Karpas-422 (cell line): ENCODE results near the gene CARD14. TPM values are rescaled to one million over a fixed set of nuclear protein-coding genes. Genes with fewer than 3 reads are reported as not detected.

Experiments used
- DNase-seq: peaks from one replicate; pipeline ENCODE4 v3.0.0-alpha.2; 2015
- H2AFZ ChIP-seq: fragments of 200-600 bp; sonication (generic); 2 replicates; pipeline ENCODE4 v1.6.1; 2014; ENCODE audit warnings: antibody characterized with exemption, low read length, mixed read lengths
- H3K27ac ChIP-seq: fragments of 200-600 bp; sonication (generic); 2 replicates; pipeline ENCODE4 v1.5.1; 2014; ENCODE audit warnings: mild to moderate bottlenecking, low read length, moderate library complexity
- H3K27me3 ChIP-seq: fragments of 200-600 bp; sonication (generic); 2 replicates; pipeline ENCODE4 v1.6.1; 2014; ENCODE audit warnings: low read length, mixed read lengths
- H3K36me3 ChIP-seq: fragments of 200-600 bp; sonication (generic); 2 replicates; pipeline ENCODE4 v1.6.1; 2014; ENCODE audit warnings: low read length, mixed read lengths; ENCODE audit not compliant: insufficient read depth
- H3K4me1 ChIP-seq: fragments of 200-600 bp; sonication (generic); 2 replicates; pipeline ENCODE4 v1.6.1; 2014; ENCODE audit warnings: mild to moderate bottlenecking, low read length, mixed read lengths
- H3K4me2 ChIP-seq: fragments of 200-600 bp; sonication (generic); 2 replicates; pipeline ENCODE4 v1.6.1; 2014; ENCODE audit warnings: low read length, low read depth, mild to moderate bottlenecking; ENCODE audit not compliant: poor library complexity, severe bottlenecking
- H3K4me3 ChIP-seq: fragments of 200-600 bp; sonication (generic); 2 replicates; pipeline ENCODE4 v1.5.1; 2014; ENCODE audit warnings: mild to moderate bottlenecking, antibody characterized with exemption, low read length, mixed read lengths
- H3K79me2 ChIP-seq: fragments of 200-600 bp; sonication (generic); 2 replicates; pipeline ENCODE4 v1.6.1; 2014; ENCODE audit warnings: mild to moderate bottlenecking, low read length, mixed read lengths
- H3K9ac ChIP-seq: fragments of 200-600 bp; sonication (generic); 2 replicates; pipeline ENCODE4 v1.6.0; 2014; ENCODE audit warnings: low read length
- H3K9me2 ChIP-seq: fragments of 200-600 bp; sonication (generic), shearing (Covaris generic); replicated peaks from 2 replicates; pipeline ENCODE4 v1.6.0; 2014; ENCODE audit warnings: mild to moderate bottlenecking, low read length, moderate library complexity; ENCODE audit not compliant: insufficient read depth
- H3K9me3 ChIP-seq: fragments of 300-700, 200-600 bp; sonication (generic); 2 replicates; pipeline ENCODE4 v1.6.1; 2014; ENCODE audit warnings: low read length, mixed read lengths
- H4K20me1 ChIP-seq: fragments of 200-600 bp; sonication (generic); 2 replicates; pipeline ENCODE4 v1.6.1; 2014; ENCODE audit warnings: mild to moderate bottlenecking, antibody characterized with exemption, low read length, low read depth; ENCODE audit not compliant: insufficient read depth
- total RNA-seq: library from RNA; depleted of rRNA; stranded (reverse); fragments of >200 nt; shearing (Covaris generic); gene quantifications from 2 replicates; pipeline ENCODE4 v1.2.3, GENCODE V29; 2014; ENCODE audit warnings: low replicate concordance

The CARD14 gene
- total RNA-seq, 1 experiment from 2014 or later = not detected

DNA sequence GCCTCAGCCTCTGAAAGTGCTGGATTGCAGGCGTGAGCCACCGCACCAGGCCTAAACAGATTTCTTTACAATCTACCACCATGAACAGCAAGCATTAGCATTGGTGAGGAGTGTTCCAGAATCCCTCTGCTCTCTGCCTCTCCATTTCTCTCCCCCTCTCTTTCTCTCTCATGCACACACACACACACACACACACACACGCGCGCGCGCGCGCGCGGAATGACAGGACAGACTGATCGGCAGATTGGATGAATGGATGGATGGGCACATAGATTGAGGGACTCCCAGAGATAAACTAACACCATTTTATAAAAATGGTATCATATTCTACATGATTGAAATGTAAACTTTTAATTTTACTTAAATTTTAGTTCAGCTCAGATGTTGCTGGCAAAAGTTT lies 3.3 kb downstream of the CARD14 start:
- H4K20me1 ChIP-seq = no peaks in the 10 kb centered on the region
- H3K9me3 ChIP-seq = no peaks in the 10 kb centered on the region
- no peak overlapping the region for H2AFZ ChIP-seq
- H3K27me3 ChIP-seq = no peaks in the 10 kb centered on the region
- no peaks in the 10 kb centered on the region for H3K36me3 ChIP-seq
- no peaks in the 10 kb centered on the region for H3K9me2 ChIP-seq
- no peak overlapping the region for H3K9ac ChIP-seq
- no peak for DNase-seq
- no peak overlapping the region for H3K4me3 ChIP-seq
- no peak overlapping the region for H3K4me2 ChIP-seq
- no peaks in the 10 kb centered on the region for H3K4me1 ChIP-seq
- H3K79me2 ChIP-seq = no peaks in the 10 kb centered on the region
- no peak overlapping the region for H3K27ac ChIP-seq

DNA sequence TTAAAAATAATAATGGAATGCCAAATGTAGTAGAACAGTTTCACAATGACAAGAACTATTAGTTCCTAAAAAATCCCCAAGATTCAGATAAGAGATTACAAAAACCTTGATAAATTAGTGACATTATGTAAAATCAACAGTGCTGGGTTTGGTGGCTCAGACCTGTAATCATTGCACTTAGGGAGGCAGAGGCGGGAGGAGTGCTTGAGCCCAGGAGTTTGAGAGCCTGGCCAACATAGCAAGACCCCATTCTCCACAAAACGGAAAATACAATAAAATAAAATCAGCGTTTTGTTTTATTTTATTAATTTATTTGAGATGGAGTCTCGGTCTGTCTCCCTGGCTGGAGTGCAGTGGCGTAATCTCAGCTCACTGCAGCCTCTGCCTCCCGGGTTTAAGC lies 4.1 kb downstream of the CARD14 start:
- Histone ChIP-seq H3K9me2 (no peaks in the 10 kb centered on the region), H3K9me3 (no peaks in the 10 kb centered on the region), H4K20me1 (no peaks in the 10 kb centered on the region)

DNA sequence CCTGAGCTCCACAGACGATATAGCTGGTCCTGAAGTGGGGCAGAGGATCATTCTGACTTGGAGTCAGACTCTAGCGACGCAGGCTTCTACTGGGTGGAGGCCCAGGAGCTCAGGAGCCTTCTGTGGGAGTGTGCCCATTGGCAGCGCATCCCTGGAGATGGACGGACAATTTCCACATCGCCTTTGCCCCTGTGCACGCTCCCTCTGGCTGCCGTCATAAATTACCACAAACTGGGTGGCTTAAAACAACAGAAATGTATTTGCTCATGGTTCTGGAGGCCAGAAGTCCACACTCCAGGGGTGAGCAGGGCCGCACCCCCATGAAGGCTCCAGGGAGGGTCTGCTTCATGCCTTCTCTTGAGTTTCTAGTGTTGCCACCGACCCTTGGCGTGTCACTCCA lies 6.9 kb downstream of the CARD14 start:
- Histone ChIP-seq H3K4me1 (no peaks in the 10 kb centered on the region), H3K27me3 (no peaks in the 10 kb centered on the region), H3K9ac (no peak overlapping the region)

More for the DNA sequence above, 4.1 kb downstream of the CARD14 start:
- DNase-seq = no peak
- no peak overlapping the region for H3K27ac ChIP-seq
- no peak overlapping the region for H2AFZ ChIP-seq
- H3K79me2 ChIP-seq = no peaks in the 10 kb centered on the region
- H3K27me3 ChIP-seq = no peaks in the 10 kb centered on the region
- H3K4me3 ChIP-seq = no peak overlapping the region
- no peaks in the 10 kb centered on the region for H3K4me1 ChIP-seq
- no peak overlapping the region for H3K4me2 ChIP-seq
- H3K9ac ChIP-seq = no peak overlapping the region
- H3K36me3 ChIP-seq = no peaks in the 10 kb centered on the region

DNA sequence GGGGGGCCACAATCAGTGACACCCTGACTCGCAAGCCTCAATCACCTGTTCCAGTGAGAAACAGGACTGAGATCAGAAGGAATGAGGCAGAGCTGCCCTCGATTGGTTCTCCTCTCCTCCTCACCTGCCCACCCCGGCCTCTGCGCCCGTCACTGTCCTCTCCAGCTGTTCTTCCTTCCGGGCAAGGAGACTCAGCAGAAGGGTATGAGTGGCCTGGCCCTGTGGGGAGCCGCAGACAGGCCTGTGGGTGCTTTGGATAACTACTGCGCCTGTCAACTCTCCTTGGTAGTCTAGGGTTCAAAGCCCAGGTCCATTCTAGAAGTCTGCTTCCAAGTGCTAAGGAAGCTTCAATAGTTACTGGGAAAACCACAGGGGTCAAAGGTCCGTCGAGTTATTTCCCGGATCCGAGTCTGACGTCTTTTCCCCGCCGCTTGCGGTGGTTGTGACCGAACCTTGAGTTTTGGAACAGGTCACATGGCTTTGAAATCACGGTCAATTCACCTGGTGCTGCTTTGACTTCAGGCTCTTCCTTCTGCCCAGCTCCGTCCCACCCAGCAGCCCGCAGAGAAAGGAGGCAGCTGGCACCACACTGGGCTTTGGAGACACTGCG lies 8.3 kb downstream of the CARD14 start:
- Histone ChIP-seq H3K9me3 (no peaks in the 10 kb centered on the region), H3K36me3 (no peaks in the 10 kb centered on the region), H3K27ac (no peak overlapping the region), H3K9ac (no peak overlapping the region), H2AFZ (no peak overlapping the region), H3K4me3 (no peak overlapping the region), H3K79me2 (no peaks in the 10 kb centered on the region), H3K4me1 (no peaks in the 10 kb centered on the region), H3K27me3 (no peaks in the 10 kb centered on the region), H3K4me2 (no peak overlapping the region), H4K20me1 (no peaks in the 10 kb centered on the region; the same call in 1 of the 2 replicates), H3K9me2 (no peaks in the 10 kb centered on the region)
- no peak for DNase-seq

More for the DNA sequence above, 6.9 kb downstream of the CARD14 start:
- no peaks in the 10 kb centered on the region for H3K36me3 ChIP-seq
- DNase-seq = no peak
- H3K9me2 ChIP-seq = no peaks in the 10 kb centered on the region
- no peaks in the 10 kb centered on the region; the same call in 1 of the 2 replicates for H4K20me1 ChIP-seq
- no peaks in the 10 kb centered on the region for H3K9me3 ChIP-seq
- H3K4me2 ChIP-seq = no peak overlapping the region
- H3K4me3 ChIP-seq = no peak overlapping the region
- H3K79me2 ChIP-seq = no peaks in the 10 kb centered on the region
- no peak overlapping the region for H2AFZ ChIP-seq
- no peak overlapping the region for H3K27ac ChIP-seq

DNA sequence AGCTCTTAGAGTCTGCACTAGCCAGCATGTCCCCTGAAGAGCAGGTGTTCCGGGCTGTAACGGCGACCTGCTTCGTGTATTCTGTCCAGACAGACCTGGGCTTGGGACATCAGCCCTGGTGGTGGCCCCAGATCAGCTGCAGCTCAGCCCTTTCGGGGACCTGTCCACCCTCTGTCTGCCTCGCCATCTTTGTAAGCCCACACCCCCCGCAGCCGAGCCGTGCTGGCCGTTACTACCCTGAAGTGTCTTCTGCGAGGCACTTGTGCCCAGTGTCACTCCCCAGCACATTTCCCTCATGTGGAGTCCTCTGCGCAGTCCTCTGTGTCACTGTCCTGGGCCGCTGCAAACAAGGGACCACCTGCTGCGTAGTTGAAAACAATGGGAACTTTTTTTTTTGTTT lies 10.4 kb downstream of the CARD14 start:
- no peak overlapping the region for H3K9ac ChIP-seq
- DNase-seq = no peak
- H3K9me2 ChIP-seq = no peaks in the 10 kb centered on the region

DNA sequence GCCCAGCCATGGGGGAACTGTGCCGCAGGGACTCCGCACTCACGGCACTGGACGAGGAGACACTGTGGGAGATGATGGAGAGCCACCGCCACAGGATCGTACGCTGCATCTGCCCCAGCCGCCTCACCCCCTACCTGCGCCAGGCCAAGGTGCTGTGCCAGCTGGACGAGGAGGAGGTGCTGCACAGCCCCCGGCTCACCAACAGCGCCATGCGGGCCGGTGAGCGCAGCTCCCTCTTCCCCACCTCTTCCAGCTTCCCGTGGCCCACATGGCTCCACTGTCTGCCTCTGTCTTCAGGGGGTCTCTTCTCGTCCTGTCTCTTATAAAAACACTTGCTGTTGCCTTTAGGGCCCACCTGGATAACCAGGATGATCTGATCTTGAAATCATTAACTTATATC lies 11.6 kb downstream of the CARD14 start:
- Histone ChIP-seq H3K27me3 (no peaks in the 10 kb centered on the region), H3K4me2 (no peak overlapping the region), H3K9me3 (no peaks in the 10 kb centered on the region), H3K27ac (no peak overlapping the region), H3K36me3 (no peaks in the 10 kb centered on the region), H3K4me3 (no peak overlapping the region), H3K4me1 (no peaks in the 10 kb centered on the region), H3K9ac (no peak overlapping the region), H3K9me2 (no peaks in the 10 kb centered on the region), H4K20me1 (no peaks in the 10 kb centered on the region; the same call in 1 of the 2 replicates), H2AFZ (no peak overlapping the region), H3K79me2 (no peaks in the 10 kb centered on the region)
- no peak for DNase-seq

More for the DNA sequence above, 10.4 kb downstream of the CARD14 start:
- Histone ChIP-seq H3K27ac (no peak overlapping the region), H3K4me2 (no peak overlapping the region), H2AFZ (no peak overlapping the region), H3K4me1 (no peaks in the 10 kb centered on the region), H3K36me3 (no peaks in the 10 kb centered on the region), H4K20me1 (no peaks in the 10 kb centered on the region; the same call in 1 of the 2 replicates), H3K27me3 (no peaks in the 10 kb centered on the region), H3K79me2 (no peaks in the 10 kb centered on the region), H3K4me3 (no peak overlapping the region), H3K9me3 (no peaks in the 10 kb centered on the region)

DNA sequence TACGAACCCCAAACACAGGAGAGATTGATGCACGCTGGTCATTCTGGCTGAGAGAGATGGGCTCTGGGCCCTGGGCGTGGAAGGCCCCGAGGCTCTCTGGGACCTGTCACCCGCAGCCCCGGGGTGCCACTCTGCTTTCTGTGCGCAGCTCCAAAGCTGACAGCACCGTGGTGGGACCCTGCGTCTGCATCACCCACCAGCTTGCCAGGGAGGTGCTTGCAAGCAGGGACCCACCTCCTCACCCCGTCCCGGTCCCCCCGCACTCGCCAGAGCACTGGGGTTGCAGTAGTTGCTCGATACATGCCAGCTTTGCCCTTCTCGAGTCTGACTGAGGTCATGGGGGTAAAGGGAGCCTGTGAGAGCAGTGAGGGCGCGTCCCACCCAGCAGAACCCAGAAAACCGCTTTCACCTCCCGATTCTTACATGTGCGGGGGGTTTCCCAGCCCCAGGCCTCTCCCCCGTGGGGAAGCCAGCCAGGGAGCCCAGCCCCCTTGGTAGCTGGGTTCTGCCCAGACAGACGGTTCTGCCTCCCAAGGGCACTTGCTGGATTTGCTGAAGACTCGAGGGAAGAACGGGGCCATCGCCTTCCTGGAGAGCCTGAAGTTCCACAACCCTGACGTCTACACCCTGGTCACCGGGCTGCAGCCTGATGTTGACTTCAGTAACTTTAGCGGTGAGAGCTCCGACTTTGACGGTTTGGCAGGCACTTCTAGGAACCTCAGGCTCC lies 12.5 kb downstream of the CARD14 start:
- Histone ChIP-seq H3K27me3 (no peaks in the 10 kb centered on the region), H3K79me2 (no peaks in the 10 kb centered on the region), H2AFZ (no peak overlapping the region), H3K4me1 (no peaks in the 10 kb centered on the region), H3K9ac (no peak overlapping the region), H3K4me3 (no peak overlapping the region), H3K9me2 (no peaks in the 10 kb centered on the region), H3K36me3 (no peaks in the 10 kb centered on the region), H3K27ac (no peak overlapping the region), H3K4me2 (no peak overlapping the region), H4K20me1 (no peaks in the 10 kb centered on the region; the same call in 1 of the 2 replicates), H3K9me3 (no peaks in the 10 kb centered on the region)
- no peak for DNase-seq

DNA sequence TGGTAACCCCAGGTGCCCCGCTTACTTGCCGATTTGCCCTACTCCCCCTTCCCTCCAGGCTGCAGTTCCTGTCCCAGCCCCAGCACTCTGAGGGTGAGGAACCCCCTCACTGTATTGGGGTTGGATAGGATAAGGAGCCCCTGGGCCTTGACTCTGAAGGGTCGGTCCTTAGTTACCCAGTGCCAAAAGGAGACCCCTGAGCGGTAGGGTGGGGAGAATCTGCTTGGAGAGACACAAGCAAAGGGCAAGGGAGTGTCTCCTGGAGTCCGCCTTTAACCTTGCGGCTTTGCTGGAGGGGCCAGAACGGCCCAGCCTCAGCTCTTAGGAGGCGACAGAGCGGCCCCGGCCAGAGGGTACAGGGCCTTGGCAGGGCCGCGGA lies 13.0 kb downstream of the CARD14 start:
- H3K4me1 ChIP-seq = no peaks in the 10 kb centered on the region
- no peaks in the 10 kb centered on the region for H3K9me3 ChIP-seq
- H3K4me2 ChIP-seq = no peak overlapping the region
- H3K9me2 ChIP-seq = no peaks in the 10 kb centered on the region
- no peak for DNase-seq
- H3K9ac ChIP-seq = no peak overlapping the region
- no peaks in the 10 kb centered on the region for H3K36me3 ChIP-seq
- H3K4me3 ChIP-seq = no peak overlapping the region
- H3K27ac ChIP-seq = no peak overlapping the region
- H3K79me2 ChIP-seq = no peaks in the 10 kb centered on the region
- no peak overlapping the region for H2AFZ ChIP-seq
- no peaks in the 10 kb centered on the region; the same call in 1 of the 2 replicates for H4K20me1 ChIP-seq
- no peaks in the 10 kb centered on the region for H3K27me3 ChIP-seq
